HG03558 (cell line): ENCODE data around the gene XPOT.
"Not testable (repeated sequence)": the region's sequence is repeated elsewhere in the genome, so short reads cannot be mapped to it uniquely, and the experiment has no call there.

Experiments used
- ATAC-seq: cut with Tn5 transposase; IDR thresholded peaks from one replicate; pipeline ENCODE4 v1.9.1; 2021; ENCODE audit warnings: moderate number of reproducible peaks; ENCODE audit not compliant: unreplicated experiment; ENCODE audit errors: extremely low read depth

XPOT gene, protein sequence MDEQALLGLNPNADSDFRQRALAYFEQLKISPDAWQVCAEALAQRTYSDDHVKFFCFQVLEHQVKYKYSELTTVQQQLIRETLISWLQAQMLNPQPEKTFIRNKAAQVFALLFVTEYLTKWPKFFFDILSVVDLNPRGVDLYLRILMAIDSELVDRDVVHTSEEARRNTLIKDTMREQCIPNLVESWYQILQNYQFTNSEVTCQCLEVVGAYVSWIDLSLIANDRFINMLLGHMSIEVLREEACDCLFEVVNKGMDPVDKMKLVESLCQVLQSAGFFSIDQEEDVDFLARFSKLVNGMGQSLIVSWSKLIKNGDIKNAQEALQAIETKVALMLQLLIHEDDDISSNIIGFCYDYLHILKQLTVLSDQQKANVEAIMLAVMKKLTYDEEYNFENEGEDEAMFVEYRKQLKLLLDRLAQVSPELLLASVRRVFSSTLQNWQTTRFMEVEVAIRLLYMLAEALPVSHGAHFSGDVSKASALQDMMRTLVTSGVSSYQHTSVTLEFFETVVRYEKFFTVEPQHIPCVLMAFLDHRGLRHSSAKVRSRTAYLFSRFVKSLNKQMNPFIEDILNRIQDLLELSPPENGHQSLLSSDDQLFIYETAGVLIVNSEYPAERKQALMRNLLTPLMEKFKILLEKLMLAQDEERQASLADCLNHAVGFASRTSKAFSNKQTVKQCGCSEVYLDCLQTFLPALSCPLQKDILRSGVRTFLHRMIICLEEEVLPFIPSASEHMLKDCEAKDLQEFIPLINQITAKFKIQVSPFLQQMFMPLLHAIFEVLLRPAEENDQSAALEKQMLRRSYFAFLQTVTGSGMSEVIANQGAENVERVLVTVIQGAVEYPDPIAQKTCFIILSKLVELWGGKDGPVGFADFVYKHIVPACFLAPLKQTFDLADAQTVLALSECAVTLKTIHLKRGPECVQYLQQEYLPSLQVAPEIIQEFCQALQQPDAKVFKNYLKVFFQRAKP

DNA sequence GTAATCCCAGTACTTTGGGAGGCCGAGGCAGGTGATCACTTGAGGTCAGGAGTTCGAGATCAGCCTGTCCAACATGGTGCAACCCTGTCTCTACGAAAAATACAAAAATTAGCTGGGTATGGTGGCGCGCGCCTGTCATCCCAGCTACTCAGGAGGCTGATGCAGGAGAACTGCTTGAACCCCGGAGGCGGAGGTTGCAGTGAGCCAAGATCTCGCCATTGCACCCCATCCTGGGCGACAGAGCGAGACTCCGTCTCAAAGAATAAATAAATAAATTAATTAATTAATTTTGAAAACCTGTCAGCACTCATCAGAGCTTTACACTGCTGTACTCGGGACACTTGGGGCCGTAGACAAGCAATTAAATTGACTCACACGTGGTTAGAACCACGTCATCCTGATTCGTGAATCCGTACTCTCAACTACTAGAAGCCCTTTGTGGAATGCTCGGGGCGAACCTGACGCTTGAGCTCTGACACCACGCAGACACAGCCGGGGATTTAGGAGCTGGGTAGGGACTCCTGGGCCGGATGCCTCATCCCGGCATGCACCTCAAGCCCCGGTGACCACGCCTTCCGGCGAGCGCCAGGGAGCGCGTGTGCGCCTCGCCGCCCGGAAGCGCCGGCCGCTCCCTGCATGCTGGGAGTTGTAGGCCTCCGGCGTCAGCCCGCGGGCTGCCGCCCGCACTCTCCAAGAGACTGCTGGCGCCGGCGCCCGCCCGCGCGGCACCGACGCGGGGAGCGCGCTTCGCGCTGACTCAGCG, at the start of gene XPOT:
TSS of gene XPOT (plus strand) at position 686 of the 763 bp plus-strand sequence. CDS start 5,644 bp downstream, outside the sequence.
- ATAC-seq: peak; percentile 99

DNA sequence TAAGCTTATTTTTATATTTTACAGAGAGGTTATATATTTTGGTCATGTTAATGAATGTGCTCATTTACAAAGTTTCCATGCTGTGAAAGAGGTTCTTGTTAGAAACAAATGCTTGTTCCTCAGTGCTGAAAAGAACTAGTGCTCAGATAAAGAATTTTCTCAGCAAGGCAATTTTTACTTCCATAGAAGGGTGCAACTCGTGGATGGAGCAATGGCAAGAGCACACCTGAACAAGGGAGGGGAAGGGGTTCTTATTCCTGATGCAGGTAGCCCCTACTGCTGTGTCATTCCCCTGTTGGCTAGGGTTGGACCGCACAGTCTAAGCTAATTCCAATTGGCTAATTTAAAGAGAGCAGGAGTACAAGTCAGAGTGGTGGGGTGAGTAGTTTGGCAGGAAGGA, 48.0 kb upstream of the XPOT start:
- not testable (repeated sequence) for ATAC-seq

DNA sequence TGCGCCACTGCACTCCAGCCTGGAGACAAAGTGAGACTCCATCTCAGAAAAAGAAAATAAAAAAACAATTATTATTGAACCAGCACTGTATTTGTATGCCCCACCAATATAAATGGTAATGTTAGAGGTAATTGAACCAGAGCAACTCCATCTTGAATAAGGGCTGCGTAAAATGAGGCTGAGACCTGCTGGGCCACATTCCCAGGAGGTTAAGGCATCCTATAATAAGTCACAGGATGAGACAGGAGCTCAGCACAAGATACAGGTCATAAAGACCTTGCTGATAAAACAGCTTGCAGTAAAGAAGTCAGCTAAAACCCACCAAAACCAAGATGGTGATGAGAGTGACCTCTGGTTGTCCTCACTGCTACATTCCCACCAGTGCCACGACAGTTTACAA, 43.0 kb upstream of the XPOT start:
- not testable (repeated sequence) for ATAC-seq

DNA sequence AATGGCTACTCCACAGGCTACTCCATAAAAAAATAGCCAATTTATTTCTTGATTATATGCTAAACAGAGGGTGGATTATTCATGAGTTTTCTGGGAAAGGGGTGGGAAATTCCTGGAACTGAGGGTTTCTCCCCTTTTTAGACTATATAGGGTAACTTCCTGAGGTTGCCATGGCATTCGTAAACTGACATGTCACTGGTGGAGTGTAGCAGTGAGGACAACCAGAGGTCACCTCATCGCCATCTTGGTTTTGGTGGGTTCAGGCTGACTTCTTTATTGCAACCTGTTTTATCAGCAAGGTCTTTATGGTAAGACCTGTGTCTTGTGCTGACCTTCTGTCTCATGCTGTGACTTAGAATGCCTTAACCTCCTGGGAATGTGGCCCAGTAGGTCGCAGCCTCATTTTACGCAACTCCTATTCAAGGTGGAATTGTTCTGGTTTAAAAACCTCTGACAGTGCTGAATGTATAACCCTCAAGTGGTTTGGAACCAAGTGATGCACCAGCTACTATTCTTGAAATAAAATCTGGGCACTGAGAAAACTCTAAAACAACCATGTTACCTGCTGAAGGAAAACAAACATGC, 41.4 kb upstream of the XPOT start:
- no peak for ATAC-seq

DNA sequence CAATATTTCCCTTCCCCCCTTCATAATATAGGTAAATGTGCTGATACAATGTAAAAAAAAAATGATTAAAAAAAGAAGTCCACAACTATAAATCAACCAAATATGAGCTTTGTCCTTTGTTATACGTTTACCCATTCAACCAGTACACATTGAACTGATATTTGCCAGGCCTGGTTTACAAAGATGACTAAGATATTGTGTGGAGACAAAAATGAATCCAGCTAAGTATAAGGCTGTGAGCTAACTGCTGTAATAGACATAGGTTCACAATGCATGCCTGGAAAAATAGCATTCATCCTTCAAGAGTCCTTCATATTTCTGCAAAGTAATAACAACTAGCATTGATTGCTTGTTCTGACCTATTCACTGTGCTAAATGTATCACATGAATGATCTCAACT, 20.5 kb upstream of the XPOT start:
- no peak for ATAC-seq

DNA sequence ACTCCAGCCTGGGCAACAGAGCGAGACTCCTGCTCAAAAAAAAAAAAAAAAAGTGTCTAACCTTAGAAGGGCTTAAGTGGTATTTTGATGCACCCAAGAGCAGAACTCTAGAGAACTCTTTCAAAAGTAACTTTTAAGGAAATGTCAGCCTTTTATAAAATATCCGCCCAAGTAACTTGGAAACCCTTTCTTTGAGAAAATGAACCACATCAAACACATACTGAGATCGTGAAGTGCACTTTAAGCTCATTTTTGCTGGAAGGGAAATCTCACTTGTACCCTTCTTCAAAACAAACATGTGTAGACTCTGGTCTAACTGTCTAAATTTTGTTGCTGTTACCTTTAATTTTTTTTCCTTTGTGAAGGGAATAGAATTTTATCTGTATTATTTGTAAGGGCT, 19.2 kb upstream of the XPOT start:
- ATAC-seq: no peak

DNA sequence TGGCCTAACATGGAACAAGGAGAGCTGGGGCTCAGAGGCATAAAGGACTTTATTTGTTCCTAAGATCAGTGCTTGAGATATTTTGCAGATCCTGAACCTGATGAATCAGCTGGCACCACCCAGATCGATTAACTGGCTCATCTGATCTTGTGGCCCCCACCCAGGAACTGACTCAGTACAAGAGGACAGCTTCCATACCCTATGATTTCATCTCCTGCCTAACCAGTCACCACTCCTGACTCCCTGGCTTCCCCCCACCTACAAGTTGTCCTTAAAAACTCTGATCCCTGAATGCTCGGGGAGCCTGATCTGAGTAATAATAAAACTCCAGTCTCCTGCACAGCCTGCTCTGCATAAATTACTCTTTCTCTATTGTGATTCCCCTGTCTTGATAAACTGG, 18.7 kb upstream of the XPOT start:
- no peak for ATAC-seq

DNA sequence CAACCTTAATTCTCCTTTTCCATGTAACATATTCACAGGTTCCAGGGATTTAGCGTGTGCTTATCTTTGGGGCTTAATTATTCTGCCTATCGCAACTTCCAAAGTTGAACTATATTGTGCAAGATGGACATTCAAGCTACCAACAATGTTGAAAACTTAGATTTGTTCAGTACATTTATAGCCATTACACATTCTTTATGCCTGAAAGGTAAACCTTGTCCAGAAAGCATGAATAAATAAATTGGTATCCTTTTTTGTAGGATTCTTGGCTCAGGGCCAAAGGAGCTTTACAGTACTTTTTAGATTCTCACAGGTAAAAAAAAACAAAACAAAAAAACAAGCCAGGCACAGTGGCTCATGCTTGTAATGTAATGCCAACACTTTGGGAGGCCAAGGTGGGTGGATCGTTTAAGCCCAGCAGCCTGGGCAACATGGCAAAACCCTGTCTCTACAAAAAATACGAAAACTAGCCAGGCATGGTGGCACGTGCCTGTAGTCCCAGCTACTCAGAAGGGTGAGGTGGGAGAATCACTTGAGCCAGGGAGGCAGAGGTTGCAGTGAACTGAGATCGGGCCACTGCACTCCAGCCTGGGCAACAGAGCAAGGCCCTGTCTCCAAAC, 16.9 kb upstream of the XPOT start:
- ATAC-seq: no peak

DNA sequence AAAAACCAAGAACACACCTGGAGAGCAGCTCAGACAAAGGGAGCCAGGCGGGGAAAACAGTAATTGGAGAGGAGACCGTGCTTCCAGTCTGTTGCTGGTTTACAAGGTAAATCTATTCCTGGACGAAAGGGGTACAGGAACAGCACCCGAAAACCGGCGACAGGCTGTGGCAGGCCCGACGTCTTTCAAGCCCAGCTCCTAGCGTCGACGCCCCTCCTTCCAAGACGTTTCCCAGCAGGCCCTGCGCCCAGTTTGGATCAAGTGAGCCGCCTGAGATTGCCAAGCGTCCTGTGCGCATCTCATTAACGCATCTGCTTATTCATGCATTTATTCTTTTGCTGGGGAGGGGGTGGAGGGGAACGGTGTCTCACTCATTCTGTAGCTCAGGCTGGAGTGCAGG, 15.0 kb upstream of the XPOT start:
- ATAC-seq: no peak

DNA sequence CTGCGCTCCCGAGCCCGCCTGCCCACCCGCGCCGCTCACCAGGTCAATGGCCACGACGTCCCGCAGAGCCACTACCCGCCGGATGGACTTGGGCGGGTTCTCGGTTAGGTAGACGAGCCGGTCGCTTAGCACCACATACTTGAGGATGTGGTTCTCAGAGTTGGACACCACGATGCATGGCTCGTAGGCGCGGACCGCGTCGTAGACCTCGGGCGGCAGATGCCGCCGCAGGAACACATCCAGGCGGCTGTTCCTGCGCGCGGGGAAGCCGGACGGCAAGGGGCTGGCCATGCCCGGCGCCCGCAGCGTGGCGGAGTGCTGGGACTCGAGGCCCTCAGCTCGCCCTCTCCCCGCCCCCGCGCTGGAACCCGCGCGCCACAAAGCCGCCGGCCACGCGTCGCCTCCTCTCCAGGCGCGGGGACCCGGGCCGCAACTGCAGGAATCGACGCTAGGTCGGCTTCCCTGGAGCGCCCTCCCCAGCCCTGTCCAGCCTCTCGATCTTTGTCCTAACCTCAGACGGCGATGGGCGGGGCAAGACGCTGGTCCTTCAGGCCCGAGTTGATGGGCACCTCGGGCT, 13.8 kb upstream of the XPOT start, which contains the start of gene C12orf56:
TSS of gene C12orf56 (minus strand) at position 484 of the 577 bp plus-strand sequence. CDS start at position 291, 193 bp downstream.
- ATAC-seq: no peak

DNA sequence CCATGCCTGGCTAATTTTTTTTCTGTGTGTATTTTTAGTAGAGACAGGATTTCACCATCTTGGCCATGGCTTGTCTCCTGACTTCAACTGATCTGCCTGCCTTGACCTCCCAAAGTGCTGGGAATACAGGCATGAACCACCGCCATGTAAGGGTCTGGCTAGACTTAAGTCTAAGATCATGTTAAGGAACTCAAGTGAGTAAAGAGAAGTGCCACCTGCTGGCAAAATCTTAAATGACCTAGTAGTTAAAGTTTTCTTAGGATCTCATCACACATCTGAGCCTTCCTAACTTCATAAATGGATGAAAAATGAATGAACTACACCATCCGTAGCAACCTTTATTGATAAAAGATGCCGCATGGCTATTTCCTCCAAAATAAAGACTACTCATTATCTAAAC, 12.0 kb upstream of the XPOT start:
- no peak for ATAC-seq

DNA sequence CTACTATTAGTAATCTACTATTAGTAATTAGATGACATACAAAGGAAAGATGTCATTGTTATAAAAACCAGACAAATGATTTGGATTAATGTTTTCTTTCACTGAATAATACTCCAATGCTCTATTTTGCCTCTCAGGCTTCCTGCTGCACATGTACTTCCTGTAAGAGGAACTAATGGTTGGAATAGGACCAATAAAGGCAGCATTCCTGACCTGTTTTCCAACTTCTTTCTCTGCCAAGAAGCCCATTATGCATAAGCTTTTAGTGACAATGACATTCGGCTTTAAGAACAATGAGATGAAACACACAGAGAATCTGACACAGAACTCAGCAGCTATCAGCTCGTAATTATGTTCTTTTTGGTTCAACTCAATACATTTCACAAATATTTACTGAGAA, 8.5 kb upstream of the XPOT start:
- ATAC-seq: no peak

DNA sequence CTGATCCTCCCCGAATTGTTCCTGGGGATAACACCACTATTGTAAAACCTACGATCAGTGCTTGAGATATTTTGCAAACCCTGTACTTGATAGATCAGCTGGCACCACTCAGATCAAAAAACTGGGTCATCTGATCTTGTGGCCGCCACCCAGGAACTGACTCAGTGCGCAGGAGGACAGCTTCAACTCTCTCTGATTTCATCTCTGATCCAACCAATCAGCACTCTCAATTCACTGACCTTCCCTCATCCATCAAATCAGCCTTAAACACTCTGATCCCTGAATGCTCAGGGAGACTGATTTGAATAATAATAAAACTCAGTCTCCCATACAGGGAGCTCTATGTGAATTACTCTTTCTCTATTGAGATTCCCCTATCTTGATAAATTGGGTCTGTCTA, 4.2 kb upstream of the XPOT start:
- no peak for ATAC-seq

DNA sequence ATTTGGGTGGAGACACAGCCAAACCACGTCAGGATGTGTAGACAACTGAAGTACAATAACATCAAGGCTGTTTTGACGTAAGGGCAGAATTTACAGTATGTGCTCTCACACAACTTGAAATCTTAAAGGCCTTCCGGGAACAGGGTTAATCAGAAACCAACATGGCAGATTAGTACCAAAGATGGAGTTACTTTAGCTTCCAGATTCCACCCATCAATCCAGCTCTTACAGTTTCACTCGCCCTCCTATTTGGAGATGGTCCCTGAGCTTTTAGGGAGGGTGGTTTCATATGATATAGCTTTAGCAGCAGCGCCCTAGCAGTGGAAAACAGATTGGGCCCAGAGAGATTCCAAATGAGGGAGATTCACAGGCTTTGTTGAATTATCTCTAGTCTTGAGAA, 2.0 kb upstream of the XPOT start:
- no peak for ATAC-seq

DNA sequence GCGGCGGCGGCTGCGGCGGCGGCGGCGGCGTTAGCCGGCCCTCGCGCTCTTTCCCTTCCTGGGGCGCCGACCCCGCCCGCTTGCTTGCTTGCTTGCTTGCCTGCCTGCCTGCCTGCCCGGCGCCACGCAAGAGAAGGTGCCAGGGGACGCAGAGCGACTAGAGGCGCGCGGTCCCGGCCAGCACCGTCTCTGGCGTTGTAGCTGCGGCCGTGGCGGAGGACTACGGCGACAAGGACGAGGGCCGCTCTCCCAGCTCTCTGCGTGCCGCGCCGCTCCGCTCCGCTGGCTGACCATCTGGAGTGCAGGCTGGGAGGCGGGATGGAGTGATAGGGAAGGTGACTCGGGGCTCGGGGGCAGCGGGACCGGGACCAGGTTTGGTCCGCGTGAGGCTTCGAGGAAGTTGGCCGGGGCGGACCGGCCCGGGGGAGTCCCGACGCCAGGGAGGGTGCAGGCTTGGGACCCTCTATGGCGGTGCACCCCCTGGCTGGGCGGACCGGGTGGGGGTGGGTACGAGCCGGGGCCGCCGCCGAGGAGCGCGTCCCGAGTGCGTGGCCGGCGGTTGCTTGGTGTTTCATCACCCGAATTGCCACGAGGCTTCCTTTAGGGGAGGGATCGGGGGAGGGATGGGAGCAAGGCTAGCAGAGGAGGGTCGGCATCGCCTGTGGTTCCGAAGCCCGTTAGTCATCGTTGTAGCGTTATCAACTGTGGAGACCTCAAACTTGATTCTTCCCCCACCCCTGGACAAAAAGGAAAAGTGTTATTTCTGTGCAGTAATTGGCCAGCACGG, 471 bp downstream of the XPOT start:
- peak; percentile 0 for ATAC-seq

DNA sequence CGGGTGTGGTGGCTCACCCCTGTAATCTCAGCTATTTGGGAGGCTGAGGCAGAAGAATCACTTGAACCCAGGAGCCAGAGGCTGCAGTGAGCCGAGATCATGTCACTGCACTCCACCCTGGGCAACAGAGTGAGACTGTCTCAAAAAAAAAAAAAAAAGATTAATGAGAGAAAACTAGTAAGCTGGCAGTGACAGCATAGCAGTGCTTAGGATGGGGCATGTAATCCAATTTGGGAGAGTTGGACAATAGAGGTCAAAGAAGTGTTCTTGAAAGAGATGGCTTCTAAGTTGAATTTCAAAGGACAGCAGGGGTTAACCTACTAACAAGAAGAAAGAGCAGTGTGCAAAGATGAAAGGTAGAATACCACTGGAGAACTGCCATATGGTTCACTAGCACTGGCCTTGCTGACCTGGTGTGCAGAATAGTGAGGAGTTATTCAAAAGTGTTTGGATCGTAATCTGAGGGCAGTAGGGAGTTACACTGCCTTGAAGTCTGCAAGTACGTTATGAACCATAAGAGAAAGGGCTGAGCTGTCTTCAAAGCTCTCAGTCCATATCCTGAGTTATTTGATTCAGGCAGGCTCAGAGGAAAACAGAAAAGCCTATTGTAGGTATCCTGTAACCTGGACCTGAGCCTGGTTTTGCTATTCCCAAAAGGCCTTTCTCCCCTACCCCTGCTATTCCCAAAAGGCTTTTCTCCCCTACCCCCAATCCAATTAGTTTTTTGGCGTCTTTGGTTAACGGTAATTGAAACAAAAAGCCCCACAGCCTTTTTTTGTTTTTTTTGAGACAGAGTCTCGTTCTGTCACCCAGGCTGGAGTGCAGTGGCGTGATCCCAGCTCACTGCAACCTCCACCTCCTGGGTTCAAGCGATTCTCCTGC, 3.4 kb downstream of the XPOT start:
- ATAC-seq: no peak

DNA sequence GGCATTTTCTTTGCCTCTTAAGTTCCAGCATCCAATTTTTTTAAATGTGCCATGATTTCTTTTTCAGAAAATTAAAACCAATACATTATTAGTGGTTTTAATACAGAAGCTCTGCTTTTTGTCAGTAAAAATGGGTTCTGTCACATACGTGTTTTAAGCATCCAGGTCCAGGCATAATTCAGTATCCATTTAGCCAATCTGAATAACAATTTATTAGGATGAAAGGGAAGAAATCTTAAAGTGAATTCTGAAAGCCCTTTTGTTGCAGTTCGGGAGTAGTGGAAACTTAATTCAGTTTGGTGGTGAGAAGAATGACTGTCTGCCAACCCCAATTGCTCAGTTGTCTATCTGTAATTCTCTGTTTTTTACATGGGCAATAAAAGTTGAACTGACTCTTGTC, 7.2 kb downstream of the XPOT start:
- ATAC-seq: no peak

DNA sequence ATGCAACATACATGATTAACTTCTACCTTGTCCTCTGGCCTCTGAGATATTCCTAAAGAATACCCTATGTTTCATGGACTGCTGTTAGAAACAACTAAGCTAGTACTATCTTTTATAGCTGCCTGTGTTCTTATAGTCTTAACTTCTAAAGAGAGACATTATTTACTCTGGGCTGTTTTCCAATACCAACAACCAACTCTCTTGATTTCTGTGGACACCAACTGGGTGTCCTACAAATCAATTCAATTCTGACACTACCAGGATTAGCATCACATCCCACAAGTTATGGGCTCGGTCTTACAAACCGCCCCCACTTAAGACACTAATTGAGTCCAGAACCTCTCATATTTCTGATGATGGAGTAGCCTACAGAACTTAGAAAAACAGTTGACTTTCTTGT, 8.3 kb downstream of the XPOT start:
- ATAC-seq: no peak
